Mucosa of rectum (tissue), 2 donors: ENCODE data around the gene CRMP1.

Source experiments
- H3K27ac ChIP-seq, 2 donors: one replicate each; pipeline ENCODE4 v1.7.0; 2013; ENCODE audit warnings: inconsistent platforms in 2 of 2, low read depth in 2 of 2, low read length in 2 of 2
- H3K27me3 ChIP-seq, 2 donors: one replicate each; pipeline ENCODE4 v1.7.0; 2013; ENCODE audit warnings: low read length in 2 of 2; ENCODE audit not compliant: control insufficient read depth in 2 of 2, insufficient read depth in 2 of 2
- H3K36me3 ChIP-seq, 2 donors: one replicate each; pipeline ENCODE4 v1.7.0; 2013; ENCODE audit warnings: low read length in 2 of 2; ENCODE audit not compliant: control insufficient read depth in 2 of 2, insufficient read depth in 2 of 2
- H3K4me1 ChIP-seq, 2 donors: one replicate each; pipeline ENCODE4 v1.7.0; 2013; ENCODE audit warnings: low read length in 2 of 2, mild to moderate bottlenecking in 1 of 2; ENCODE audit not compliant: control insufficient read depth in 2 of 2, insufficient read depth in 2 of 2
- H3K4me3 ChIP-seq, 2 donors: one replicate each; pipeline ENCODE4 v1.7.0; 2013; ENCODE audit warnings: low read length in 2 of 2
- H3K9ac ChIP-seq, 2 donors: one replicate each; pipeline ENCODE4 v1.7.0; 2013; ENCODE audit warnings: low read length in 2 of 2, low read depth in 1 of 2, mild to moderate bottlenecking in 1 of 2
- H3K9me3 ChIP-seq, 2 donors: one replicate each; pipeline ENCODE4 v1.7.0; 2013; ENCODE audit warnings: low read length in 2 of 2; ENCODE audit not compliant: control insufficient read depth in 2 of 2
- donor health status: healthy.
- donor health status: Normal muscosa, but diverticular disease.

Gene CRMP1

GRCh38 chr4:5890063-5890727 lies 2.7 kb downstream of the CRMP1 start:
- H3K36me3 ChIP-seq, result no peaks in the 10 kb centered on the region
- H3K4me1 ChIP-seq, result no peaks in the 10 kb centered on the region
- H3K27me3 ChIP-seq, result peaks cover 33 to 35% of the 10 kb centered on the region in 2 donors
- H3K4me3 ChIP-seq, result peak overlapping the region in 1 of 2 donors; percentile 5
- no peak overlapping the region for H3K9ac ChIP-seq
- H3K9me3 ChIP-seq, result no peaks in the 10 kb centered on the region
- no peak overlapping the region for H3K27ac ChIP-seq

DNA sequence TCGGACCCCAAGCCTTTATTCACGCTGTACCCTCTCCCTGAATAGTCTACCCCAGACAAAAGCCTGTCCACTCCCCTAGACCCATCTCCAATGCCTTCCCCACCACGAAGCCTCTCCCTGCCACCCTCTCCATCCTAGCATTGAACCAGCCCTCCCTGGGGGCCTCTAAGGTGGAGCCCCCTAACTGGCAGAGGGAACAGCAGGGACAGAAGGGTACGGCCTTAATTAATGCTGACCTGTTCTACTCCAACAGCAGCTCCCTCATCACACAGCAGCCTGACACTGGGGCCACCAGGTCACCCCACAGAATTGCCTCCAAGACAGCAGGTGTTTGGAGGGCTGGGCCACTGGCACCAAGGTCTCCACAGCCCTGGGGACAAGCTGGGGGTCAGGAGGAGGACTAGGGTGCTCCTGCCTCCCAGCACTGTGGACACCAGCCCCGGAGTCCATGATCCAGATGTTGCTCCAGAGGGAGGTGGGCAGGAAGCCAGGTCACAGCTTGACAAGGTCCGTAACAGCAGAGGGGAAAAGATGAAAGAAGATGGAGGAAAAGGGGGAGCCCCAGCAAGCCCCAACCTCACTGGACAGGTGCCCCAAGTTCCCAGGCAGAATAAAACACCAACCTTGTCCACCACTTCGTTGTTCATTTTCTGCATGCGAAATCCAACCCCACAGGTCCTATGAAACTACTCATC lies 3.7 kb downstream of the CRMP1 start:
- Histone ChIP-seq H3K36me3 (no peaks in the 10 kb centered on the region), H3K4me1 (no peaks in the 10 kb centered on the region), H3K27ac (no peak overlapping the region), H3K9me3 (no peaks in the 10 kb centered on the region), H3K9ac (no peak overlapping the region), H3K27me3 (peaks cover 33 to 35% of the 10 kb centered on the region in 2 donors), H3K4me3 (no peak overlapping the region)

GRCh38 chr4:5888222-5889001 lies 4.5 kb downstream of the CRMP1 start:
- H3K4me1 ChIP-seq, result no peaks in the 10 kb centered on the region
- H3K4me3 ChIP-seq, result peak overlapping the region in 1 of 2 donors; percentile 16
- H3K9me3 ChIP-seq, result no peaks in the 10 kb centered on the region
- H3K27me3 ChIP-seq, result peaks cover 30 to 31% of the 10 kb centered on the region in 2 donors
- H3K36me3 ChIP-seq, result no peaks in the 10 kb centered on the region
- H3K27ac ChIP-seq, result no peak overlapping the region
- H3K9ac ChIP-seq, result no peak overlapping the region

GRCh38 chr4:5887361-5888221 lies 5.3 kb downstream of the CRMP1 start:
- Histone ChIP-seq H3K9me3 (no peaks in the 10 kb centered on the region), H3K9ac (no peak overlapping the region), H3K4me1 (no peaks in the 10 kb centered on the region), H3K36me3 (no peaks in the 10 kb centered on the region), H3K27ac (no peak overlapping the region), H3K4me3 (peak overlapping the region; percentile 13 to 16), H3K27me3 (peaks cover 29% of the 10 kb centered on the region in 2 donors)

DNA sequence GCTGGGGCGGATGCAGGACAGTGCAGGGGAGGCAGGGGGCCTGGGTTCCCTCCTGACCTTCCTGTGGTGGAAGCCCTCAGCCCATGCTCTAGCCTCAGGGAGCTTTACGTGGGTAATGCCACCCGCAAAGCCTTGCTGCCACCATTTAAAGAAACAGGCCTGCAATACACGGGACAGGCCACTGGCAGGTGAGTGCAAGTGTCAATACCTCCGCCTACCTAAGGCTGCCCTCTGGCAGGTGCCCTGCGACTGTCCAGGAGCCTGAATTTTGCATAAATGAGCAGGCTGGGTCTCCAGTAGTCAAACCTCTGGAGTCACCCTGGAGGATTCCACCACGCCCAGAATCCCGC lies 5.9 kb downstream of the CRMP1 start:
- no peak overlapping the region for H3K27ac ChIP-seq
- H3K9ac ChIP-seq, result no peak overlapping the region
- H3K27me3 ChIP-seq, result peaks cover 29% of the 10 kb centered on the region in 2 donors
- no peaks in the 10 kb centered on the region for H3K4me1 ChIP-seq
- H3K36me3 ChIP-seq, result no peaks in the 10 kb centered on the region
- H3K4me3 ChIP-seq, result no peak overlapping the region
- H3K9me3 ChIP-seq, result no peaks in the 10 kb centered on the region

DNA sequence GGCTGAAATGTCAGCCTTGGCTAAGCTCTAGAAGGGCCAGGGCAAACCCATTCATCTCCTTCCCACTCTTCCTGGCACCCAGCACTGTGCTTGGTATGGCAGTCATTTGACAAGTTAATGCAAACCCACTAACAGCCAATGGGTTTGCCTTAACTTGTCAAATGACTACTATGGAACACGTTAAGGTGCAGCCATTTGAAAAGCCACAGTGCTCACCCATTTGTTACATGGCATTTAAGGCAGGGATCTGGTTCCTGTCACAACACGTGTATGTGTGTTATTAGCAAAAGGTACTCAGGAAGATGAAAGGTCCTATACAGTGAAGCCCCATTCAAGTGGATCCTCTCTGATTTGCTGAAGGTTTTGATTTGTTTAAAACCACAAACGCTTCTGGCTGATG lies 7.2 kb downstream of the CRMP1 start:
- Histone ChIP-seq H3K9ac (no peak overlapping the region), H3K27me3 (peaks cover 19 to 27% of the 10 kb centered on the region in 2 donors), H3K4me1 (no peaks in the 10 kb centered on the region), H3K36me3 (no peaks in the 10 kb centered on the region), H3K4me3 (no peak overlapping the region), H3K27ac (no peak overlapping the region), H3K9me3 (no peaks in the 10 kb centered on the region)

DNA sequence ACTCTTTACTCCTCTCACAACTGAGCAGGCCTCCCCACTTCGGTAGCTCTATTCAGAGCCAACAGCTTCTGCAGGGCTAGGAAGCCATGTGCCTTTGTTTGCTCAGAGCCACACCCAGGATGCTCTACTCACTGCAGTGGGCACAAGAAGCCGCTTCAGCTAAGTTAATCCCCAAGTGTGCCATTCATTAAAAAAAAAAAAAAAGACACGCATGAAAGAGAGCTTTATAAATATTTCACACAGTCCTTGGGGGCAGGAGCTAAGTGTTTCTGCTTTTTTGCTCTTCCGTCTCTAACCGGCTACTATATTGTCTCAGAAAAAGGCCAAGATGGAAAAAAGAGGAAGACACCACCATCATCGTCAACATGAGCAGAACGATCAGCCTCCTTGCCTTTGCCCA lies 8.1 kb downstream of the CRMP1 start:
- Histone ChIP-seq H3K4me3 (no peak overlapping the region), H3K9ac (no peak overlapping the region), H3K9me3 (no peaks in the 10 kb centered on the region), H3K36me3 (no peaks in the 10 kb centered on the region), H3K27ac (no peak overlapping the region), H3K27me3 (peaks cover 12 to 20% of the 10 kb centered on the region in 2 donors), H3K4me1 (no peaks in the 10 kb centered on the region)

DNA sequence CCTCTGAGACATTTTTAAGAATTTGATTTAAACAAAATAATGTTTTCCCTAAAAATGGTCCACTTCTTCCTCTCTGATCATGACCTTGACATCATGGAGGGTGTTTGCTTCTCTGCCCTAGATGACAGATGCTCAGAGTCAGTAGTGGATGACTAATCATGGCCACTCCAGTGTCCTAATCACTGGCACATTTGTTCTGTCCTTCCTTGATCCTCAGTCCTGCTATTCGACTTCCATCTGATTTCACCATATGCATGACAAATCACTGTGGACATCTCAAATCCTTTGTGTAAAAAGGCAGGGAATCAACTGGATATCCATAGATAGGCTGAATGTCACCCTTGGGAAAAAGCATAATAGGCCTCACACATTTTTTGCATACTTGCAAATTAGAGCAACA lies 9.0 kb downstream of the CRMP1 start:
- Histone ChIP-seq H3K4me1 (no peaks in the 10 kb centered on the region), H3K9ac (no peak overlapping the region), H3K9me3 (no peaks in the 10 kb centered on the region), H3K27ac (no peak overlapping the region), H3K27me3 (peaks cover 3 to 11% of the 10 kb centered on the region in 2 donors), H3K36me3 (no peaks in the 10 kb centered on the region), H3K4me3 (no peak overlapping the region)

DNA sequence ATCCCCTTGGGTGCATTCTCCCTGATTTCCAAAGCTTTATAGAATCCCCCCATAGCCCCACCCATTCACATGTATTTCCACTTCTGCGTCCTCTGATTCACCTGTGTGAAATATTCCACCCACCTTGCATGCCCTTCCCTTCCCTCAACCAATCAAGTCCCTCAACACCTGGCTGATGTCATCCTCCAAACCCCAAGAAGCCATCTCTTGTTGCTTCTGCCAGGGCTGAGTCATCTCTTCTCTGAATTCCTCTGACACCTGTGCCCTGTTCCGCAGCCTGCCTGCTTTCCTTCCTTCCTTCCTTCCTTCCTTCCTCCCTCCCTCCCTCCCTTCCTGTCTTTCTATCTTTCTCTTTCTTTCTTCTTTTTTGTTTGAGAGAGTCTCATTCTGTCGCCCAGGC lies 9.9 kb downstream of the CRMP1 start:
- Histone ChIP-seq H3K4me3 (no peak overlapping the region), H3K9me3 (no peaks in the 10 kb centered on the region), H3K27me3 (peaks cover 0 to 9% of the 10 kb centered on the region in 2 donors), H3K9ac (no peak overlapping the region), H3K27ac (no peak overlapping the region), H3K4me1 (no peaks in the 10 kb centered on the region), H3K36me3 (no peaks in the 10 kb centered on the region)
